ENCODE results near the gene LPO.
A peak's percentile ranks its signal among the peaks of the same experiment; 100 is the strongest.

LPO gene

GRCh38 chr17:58277107-58277801 lies 38.9 kb downstream of the LPO start:
- Histone ChIP-seq H3K79me2 (ENCODE audit: insufficient read depth, low read length) (no peaks in the 10 kb centered on the region), H4K20me1 (ENCODE audit: low read depth, low read length) (no peaks in the 10 kb centered on the region), H3K9me2 (replicated peaks; ENCODE audit: insufficient read depth, low read length) (no peaks in the 10 kb centered on the region), H3K9ac (ENCODE audit: low read length) (no peak overlapping the region), H3K27me3 (ENCODE audit: low read length) (no peaks in the 10 kb centered on the region), H3K36me3 (ENCODE audit: low read length) (no peaks in the 10 kb centered on the region), H3K27ac (ENCODE audit: low read depth, low read length) (no peak overlapping the region), H2AFZ (ENCODE audit: low read depth, low read length, severe bottlenecking) (no peak overlapping the region), H3K4me3 (ENCODE audit: insufficient read depth, low read length, poor library complexity, severe bottlenecking) (no peak overlapping the region), H3F3A (ENCODE audit: insufficient read depth) (no peaks in the 10 kb centered on the region), H3K9me3 (ENCODE audit: insufficient read depth, low read length) (no peaks in the 10 kb centered on the region), H3K4me2 (ENCODE audit: low read depth, low read length, poor library complexity, severe bottlenecking) (no peak overlapping the region)
- no peak for TF ChIP-seq EZH2phosphoT487 (conservative IDR thresholded peaks at IDR 0.05; ENCODE audit: low read length)
- TF ChIP-seq, protein P1, sequence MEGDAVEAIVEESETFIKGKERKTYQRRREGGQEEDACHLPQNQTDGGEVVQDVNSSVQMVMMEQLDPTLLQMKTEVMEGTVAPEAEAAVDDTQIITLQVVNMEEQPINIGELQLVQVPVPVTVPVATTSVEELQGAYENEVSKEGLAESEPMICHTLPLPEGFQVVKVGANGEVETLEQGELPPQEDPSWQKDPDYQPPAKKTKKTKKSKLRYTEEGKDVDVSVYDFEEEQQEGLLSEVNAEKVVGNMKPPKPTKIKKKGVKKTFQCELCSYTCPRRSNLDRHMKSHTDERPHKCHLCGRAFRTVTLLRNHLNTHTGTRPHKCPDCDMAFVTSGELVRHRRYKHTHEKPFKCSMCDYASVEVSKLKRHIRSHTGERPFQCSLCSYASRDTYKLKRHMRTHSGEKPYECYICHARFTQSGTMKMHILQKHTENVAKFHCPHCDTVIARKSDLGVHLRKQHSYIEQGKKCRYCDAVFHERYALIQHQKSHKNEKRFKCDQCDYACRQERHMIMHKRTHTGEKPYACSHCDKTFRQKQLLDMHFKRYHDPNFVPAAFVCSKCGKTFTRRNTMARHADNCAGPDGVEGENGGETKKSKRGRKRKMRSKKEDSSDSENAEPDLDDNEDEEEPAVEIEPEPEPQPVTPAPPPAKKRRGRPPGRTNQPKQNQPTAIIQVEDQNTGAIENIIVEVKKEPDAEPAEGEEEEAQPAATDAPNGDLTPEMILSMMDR (IDR thresholded peaks at IDR 0.05; ENCODE audit: insufficient read depth, low read length, poor library complexity, severe bottlenecking) = peak; percentile 46

DNA sequence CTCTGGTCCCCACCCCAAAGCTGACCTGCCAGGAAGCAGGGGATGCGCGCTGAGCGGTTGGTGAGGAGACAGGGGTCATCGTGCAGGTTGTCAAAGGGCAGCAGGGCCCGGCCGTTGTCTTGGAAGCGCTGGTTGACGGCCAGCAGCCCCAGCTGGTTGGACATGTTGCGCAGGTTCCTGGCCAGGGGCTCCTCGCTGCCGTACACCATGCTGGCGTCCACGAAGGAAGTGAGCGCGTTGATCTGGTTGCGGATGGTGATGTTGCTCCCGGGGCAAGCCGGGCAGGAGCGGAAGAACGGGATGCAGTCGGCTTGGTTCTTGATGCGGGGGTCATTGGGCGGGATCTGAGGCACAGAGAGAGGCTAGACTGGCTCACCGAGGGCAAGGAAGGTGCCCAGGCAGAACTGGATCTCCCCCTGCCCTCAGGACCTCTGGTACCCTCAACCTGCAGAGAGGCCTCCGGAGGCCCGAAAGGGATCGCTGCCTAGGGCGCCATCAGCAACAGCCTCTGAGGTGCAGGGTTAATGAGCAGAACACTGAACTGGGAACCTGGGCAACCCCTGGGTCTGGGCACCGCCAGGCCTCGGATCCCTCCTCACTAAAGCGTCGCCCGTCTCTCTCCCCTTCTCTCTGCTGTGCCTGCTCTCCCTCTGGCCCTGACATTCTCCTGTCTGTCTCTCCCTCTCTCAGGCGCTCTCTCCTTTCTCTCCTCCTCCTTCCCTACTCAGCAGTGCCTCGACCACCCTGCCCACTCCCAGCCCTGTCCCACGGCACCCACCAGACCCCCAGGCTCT lies 39.6 kb downstream of the LPO start:
- H3K9me3 ChIP-seq (ENCODE audit: insufficient read depth, low read length) = no peaks in the 10 kb centered on the region
- TF ChIP-seq EZH2phosphoT487 (conservative IDR thresholded peaks at IDR 0.05; ENCODE audit: low read length) = no peak
- TF ChIP-seq, protein P1 (IDR thresholded peaks at IDR 0.05; ENCODE audit: insufficient read depth, low read length, poor library complexity, severe bottlenecking) = no peak
- H3K27ac ChIP-seq (ENCODE audit: low read depth, low read length) = no peak overlapping the region
- H3K79me2 ChIP-seq (ENCODE audit: insufficient read depth, low read length) = no peaks in the 10 kb centered on the region
- no peaks in the 10 kb centered on the region for H4K20me1 ChIP-seq (ENCODE audit: low read depth, low read length)
- H3K4me3 ChIP-seq (ENCODE audit: insufficient read depth, low read length, poor library complexity, severe bottlenecking) = no peak overlapping the region
- H3K4me2 ChIP-seq (ENCODE audit: low read depth, low read length, poor library complexity, severe bottlenecking) = no peak overlapping the region
- H2AFZ ChIP-seq (ENCODE audit: low read depth, low read length, severe bottlenecking) = no peak overlapping the region
- H3F3A ChIP-seq (ENCODE audit: insufficient read depth) = no peaks in the 10 kb centered on the region
- no peak overlapping the region for H3K9ac ChIP-seq (ENCODE audit: low read length)
- H3K27me3 ChIP-seq (ENCODE audit: low read length) = no peaks in the 10 kb centered on the region
- no peaks in the 10 kb centered on the region for H3K9me2 ChIP-seq (replicated peaks; ENCODE audit: insufficient read depth, low read length)
- no peaks in the 10 kb centered on the region for H3K36me3 ChIP-seq (ENCODE audit: low read length)

DNA sequence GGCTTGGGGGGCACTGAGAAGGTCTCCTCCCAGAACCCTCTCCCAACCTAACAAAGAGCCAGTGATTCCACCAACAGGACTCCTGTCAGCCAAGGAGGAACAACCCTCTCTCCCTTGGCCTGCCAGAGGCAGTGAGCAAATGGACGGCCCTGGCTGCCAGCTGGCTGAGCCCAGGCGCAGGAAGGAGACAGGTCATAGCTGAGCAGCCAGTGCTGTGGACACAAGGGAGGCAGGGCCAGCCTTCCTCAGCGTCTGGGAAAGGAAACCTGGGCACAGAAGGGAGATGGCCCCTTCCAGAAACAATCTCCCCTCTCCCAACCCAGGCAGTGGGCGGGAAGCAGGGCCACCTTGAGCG lies 40.3 kb downstream of the LPO start:
- TF ChIP-seq EZH2phosphoT487 (conservative IDR thresholded peaks at IDR 0.05; ENCODE audit: low read length) = no peak
- TF ChIP-seq, protein P1 (IDR thresholded peaks at IDR 0.05; ENCODE audit: insufficient read depth, low read length, poor library complexity, severe bottlenecking) = no peak
- Histone ChIP-seq H2AFZ (ENCODE audit: low read depth, low read length, severe bottlenecking) (no peak overlapping the region), H3K9ac (ENCODE audit: low read length) (no peak overlapping the region), H3K27ac (ENCODE audit: low read depth, low read length) (no peak overlapping the region), H4K20me1 (ENCODE audit: low read depth, low read length) (no peaks in the 10 kb centered on the region), H3K36me3 (ENCODE audit: low read length) (no peaks in the 10 kb centered on the region), H3K9me3 (ENCODE audit: insufficient read depth, low read length) (no peaks in the 10 kb centered on the region), H3K9me2 (replicated peaks; ENCODE audit: insufficient read depth, low read length) (no peaks in the 10 kb centered on the region), H3K79me2 (ENCODE audit: insufficient read depth, low read length) (no peaks in the 10 kb centered on the region), H3K27me3 (ENCODE audit: low read length) (no peaks in the 10 kb centered on the region), H3K4me3 (ENCODE audit: insufficient read depth, low read length, poor library complexity, severe bottlenecking) (no peak overlapping the region), H3F3A (ENCODE audit: insufficient read depth) (no peaks in the 10 kb centered on the region), H3K4me2 (ENCODE audit: low read depth, low read length, poor library complexity, severe bottlenecking) (no peak overlapping the region)

Data from SU-DHL-6 (cell line).